Caco-2 (cell line): ENCODE results near the gene SARNP. TPM values are rescaled to one million over a fixed set of nuclear protein-coding genes. Genes with fewer than 3 reads are reported as not detected.

ENCODE experiments used
- BruUV-seq: library from RNA; stranded (reverse); fragments of 400-500 nt; replicated peaks from 2 replicates; lab custom pipeline; 2021; lab: Mats Ljungman, UMichigan
- CTCF ChIA-PET: fragments of 300-600 bp; sonication (Branson Sonifier 250); formaldehyde crosslinking; loops from one replicate; lab custom pipeline; 2022; ENCODE audit warnings: antibody characterized with exemption; lab: Charles Lee
- POLR2A ChIA-PET: fragments of 300-600 bp; sonication (Branson Sonifier 250); formaldehyde crosslinking; loops from one replicate; lab custom pipeline; 2022; ENCODE audit warnings: antibody characterized with exemption; lab: Charles Lee
- DNase-seq, 2 experiments: peaks; one replicate each; pipeline versions ENCODE4 v3.0.0 to v3.0.0-alpha.2; 2020 to 2022
- H3K27me3 ChIP-seq: replicated peaks from 2 replicates; pipeline ENCODE4 v1.6.0; 2011; ENCODE audit warnings: low read length; ENCODE audit not compliant: control insufficient read depth, insufficient read depth
- H3K36me3 ChIP-seq: 2 replicates; pipeline ENCODE4 v1.5.1; 2011; ENCODE audit warnings: low read length; ENCODE audit not compliant: control insufficient read depth, insufficient read depth
- H3K4me1 ChIP-seq: fragments of 250-450 bp; sonication (Bioruptor Pico); 2 replicates; pipeline ENCODE4 v1.5.1; 2020; ENCODE audit warnings: mild to moderate bottlenecking
- H3K4me3 ChIP-seq: 2 replicates; pipeline ENCODE4 v1.5.1; 2011; ENCODE audit warnings: low read depth, mild to moderate bottlenecking, control low read depth, low read length
- H3K9me3 ChIP-seq: fragments of 250-450 bp; sonication (Bioruptor Pico); 2 replicates; pipeline ENCODE4 v1.5.1; 2020; ENCODE audit warnings: mild to moderate bottlenecking, moderate library complexity
- H3K27ac Mint-ChIP-seq: one replicate; pipeline ENCODE4 v1.8.0; 2022; ENCODE audit warnings: mixed read lengths; ENCODE audit not compliant: unreplicated experiment
- H3K27me3 Mint-ChIP-seq: one replicate; pipeline ENCODE4 v1.8.0; 2022; ENCODE audit warnings: mixed read lengths; ENCODE audit not compliant: insufficient read depth, unreplicated experiment
- H3K36me3 Mint-ChIP-seq: one replicate; pipeline ENCODE4 v1.8.0; 2022; ENCODE audit warnings: mild to moderate bottlenecking, mixed read lengths; ENCODE audit not compliant: insufficient read depth, unreplicated experiment
- H3K4me1 Mint-ChIP-seq: one replicate; pipeline ENCODE4 v1.8.0; 2022; ENCODE audit warnings: low read depth, mixed read lengths; ENCODE audit not compliant: unreplicated experiment
- H3K4me3 Mint-ChIP-seq: one replicate; pipeline ENCODE4 v1.8.0; 2022; ENCODE audit warnings: mild to moderate bottlenecking, moderate library complexity, mixed read lengths; ENCODE audit not compliant: unreplicated experiment
- H3K9me3 Mint-ChIP-seq: one replicate; pipeline ENCODE4 v1.8.0; 2022; ENCODE audit warnings: mixed read lengths; ENCODE audit not compliant: unreplicated experiment
- CTCF ChIP-seq, 2 experiments: fragments of 200-600 bp in 1 of 2; IDR thresholded peaks; 1 replicate in 1 of 2; 2 replicates in 1 of 2; pipeline versions ENCODE4 v1.5.1 to v1.8.0; 2011 to 2022; ENCODE audit warnings: antibody characterized with exemption in 1 of 2, control low read depth in 1 of 2, inconsistent platforms in 1 of 2, low read depth in 1 of 2, low read length in 1 of 2, mild to moderate bottlenecking in 1 of 2, moderate library complexity in 1 of 2; ENCODE audit not compliant: insufficient read depth in 1 of 2, severe bottlenecking in 1 of 2, unreplicated experiment in 1 of 2
- intact Hi-C: fragments of 100-400 bp; cut with micrococcal nuclease; formaldehyde crosslinking; loops from one replicate; pipeline ENCODE4 v1.10.0; 2022; ENCODE audit not compliant: unreplicated experiment
- total RNA-seq: library from RNA; stranded (reverse); gene quantifications from 2 replicates; pipeline ENCODE4 v1.2.3, GENCODE V29; 2022

Gene SARNP
- total RNA-seq, 1 experiment from 2014 or later, result 77.6 TPM

DNA sequence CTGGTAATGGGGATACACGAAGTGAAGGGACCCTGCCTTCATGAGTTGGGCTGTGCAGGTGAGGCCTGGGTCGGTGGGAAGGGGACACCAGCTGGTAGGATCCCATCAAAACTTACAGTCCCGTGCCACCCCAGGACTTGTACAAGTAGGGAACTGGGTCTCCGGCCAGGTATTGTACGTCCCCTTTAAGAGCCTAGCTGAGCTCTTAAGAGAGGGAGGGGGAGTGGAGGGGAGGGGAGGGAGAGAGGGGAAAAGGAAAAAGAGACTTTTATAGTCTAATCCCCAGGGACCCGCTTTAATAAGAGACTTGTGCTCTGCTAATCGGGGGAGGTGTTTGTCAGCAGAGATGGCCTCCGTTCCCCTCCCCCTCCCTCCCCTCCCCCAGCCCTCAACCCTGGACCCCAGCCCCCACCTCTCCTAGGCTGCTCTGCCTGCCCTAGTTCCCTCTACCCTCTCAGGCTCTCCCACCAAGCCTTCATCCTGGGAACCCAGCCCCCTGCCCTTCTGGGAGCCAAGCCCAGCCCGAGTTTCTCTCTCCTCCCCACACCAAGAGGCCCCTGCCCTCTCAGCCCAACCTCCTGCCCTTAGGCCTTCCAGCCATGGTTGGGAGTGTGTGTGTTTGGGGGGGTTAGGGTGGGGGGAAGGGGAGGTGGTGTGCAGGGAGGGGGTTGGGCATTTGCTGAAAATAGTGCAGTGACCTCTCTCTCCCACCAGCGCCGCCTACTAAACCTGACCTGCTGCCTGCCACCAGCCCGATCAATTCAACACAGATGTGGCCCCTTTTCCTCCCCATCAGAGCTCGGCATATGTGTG is 72.0 kb downstream of the SARNP start:
- no TSS peak for BruUV-seq
- no peak for TF ChIP-seq CTCF (IDR thresholded peaks at IDR 0.05; ENCODE audit: insufficient read depth in 1 of 2, low read depth in 1 of 2, low read length in 1 of 2, severe bottlenecking in 1 of 2, unreplicated experiment in 1 of 2)

GRCh38 chr12:55744340-55745030 is 73.0 kb downstream of the SARNP start:
- POLR2A ChIA-PET, result interaction anchor here (0.6 kb wide), 2 partner anchors 72 to 250 kb away, joined by 4 to 5 read pairs; no protein-coding TSS in a partner anchor
- H3K9me3 ChIP-seq, result no peaks in the 10 kb centered on the region
- no peaks in the 10 kb centered on the region for H3K36me3 ChIP-seq
- H3K27ac Mint-ChIP-seq, result no peak overlapping the region
- intact Hi-C loops, result loop anchor here (2.0 to 10.0 kb wide), 2 partner anchors 44 to 370 kb away; partner anchors contain the start of genes RPL41 and ZC3H10
- H3K9me3 Mint-ChIP-seq, result no peaks in the 10 kb centered on the region
- DNase-seq, result no peak
- no peak for TF ChIP-seq CTCF (IDR thresholded peaks at IDR 0.05; ENCODE audit: insufficient read depth in 1 of 2, low read depth in 1 of 2, low read length in 1 of 2, severe bottlenecking in 1 of 2, unreplicated experiment in 1 of 2)
- CTCF ChIA-PET, result interaction anchor here (1.1 to 2.0 kb wide), 4 partner anchors 34 to 183 kb away, joined by 3 to 6 read pairs (median 4); partner anchors contain the start of gene PYM1
- peaks cover 7% of the 10 kb centered on the region for H3K36me3 Mint-ChIP-seq
- H3K27me3 Mint-ChIP-seq, result no peaks in the 10 kb centered on the region
- H3K4me3 ChIP-seq, result peak overlapping the region; percentile 88
- H3K4me3 Mint-ChIP-seq, result peak overlapping the region; percentile 80
- no TSS peak for BruUV-seq
- peaks cover 21% of the 10 kb centered on the region for H3K4me1 Mint-ChIP-seq
- H3K4me1 ChIP-seq, result peaks cover 14% of the 10 kb centered on the region
- no peaks in the 10 kb centered on the region for H3K27me3 ChIP-seq

More for the DNA sequence above, 72.0 kb downstream of the SARNP start:
- Histone ChIP-seq H3K36me3 (peaks cover 2% of the 10 kb centered on the region; the same call in 1 of the 2 replicates), H3K27me3 (no peaks in the 10 kb centered on the region), H3K9me3 (no peaks in the 10 kb centered on the region), H3K4me3 (no peak overlapping the region), H3K4me1 (peaks cover 14% of the 10 kb centered on the region)
- Mint-ChIP-seq H3K9me3 (no peaks in the 10 kb centered on the region), H3K4me3 (peak overlapping the region; percentile 80), H3K36me3 (peaks cover 16% of the 10 kb centered on the region), H3K27ac (peak overlapping the region; percentile 33), H3K27me3 (no peaks in the 10 kb centered on the region), H3K4me1 (peaks cover 21% of the 10 kb centered on the region)
- ChIA-PET CTCF (interaction anchor here (1.1 to 2.0 kb wide), 2 partner anchors 52 to 64 kb away, joined by 3 to 6 read pairs; a partner anchor contains a TSS), POLR2A (no interaction called here)
- intact Hi-C loops, result loop anchor here (2.0 to 10.0 kb wide), 2 partner anchors 43 to 369 kb away; partner anchors contain the start of genes RPL41 and ZC3H10
- no peak for DNase-seq
